Epidermal melanocyte (primary cell): ENCODE data around the gene ARHGEF40.
A peak's percentile ranks its signal among the peaks of the same experiment; 100 is the strongest.

Source experiments
- DNase-seq: peaks from one replicate; pipeline ENCODE4 v3.0.0; 2011; ENCODE audit warnings: low spot score; ENCODE audit not compliant: insufficient read length

The ARHGEF40 gene

GRCh38 chr14:21070083-21070609, at the start of gene ARHGEF40:
Gene ARHGEF40, plus strand, starts transcription at chr14:21070304. Its CDS starts 93 bp downstream, at chr14:21070397.
- no peak for DNase-seq

- no peak for DNase-seq
Measured at GRCh38 chr14:21020977-21021545, 49.0 kb upstream of the ARHGEF40 start.

- DNase-seq: no peak
Measured at GRCh38 chr14:21022686-21023085, 47.4 kb upstream of the ARHGEF40 start.

- no peak for DNase-seq
Measured at GRCh38 chr14:21023174-21023573, 46.9 kb upstream of the ARHGEF40 start.

- no peak for DNase-seq
Measured at GRCh38 chr14:21023817-21024584, 46.1 kb upstream of the ARHGEF40 start.

GRCh38 chr14:21024585-21025370, 45.3 kb upstream of the ARHGEF40 start, which contains the start of gene NDRG2:
Gene NDRG2, minus strand, starts transcription at chr14:21025061. Its CDS starts 1,746 bp downstream, at chr14:21023315.
- no peak for DNase-seq

- DNase-seq: no peak
Measured at GRCh38 chr14:21025371-21026273, 44.5 kb upstream of the ARHGEF40 start.

- no peak for DNase-seq
Measured at GRCh38 chr14:21026274-21026987, 43.7 kb upstream of the ARHGEF40 start.

GRCh38 chr14:21026988-21027315, 43.2 kb upstream of the ARHGEF40 start:
- no peak for DNase-seq

- no peak for DNase-seq
Measured at GRCh38 chr14:21029917-21030316, 40.2 kb upstream of the ARHGEF40 start, which contains the start of gene TPPP2. Gene TPPP2, plus strand, starts transcription at chr14:21030217. Its CDS starts 365 bp downstream, at chr14:21030582.

- no peak for DNase-seq
Measured at GRCh38 chr14:21030531-21030930, 39.6 kb upstream of the ARHGEF40 start.

- DNase-seq: no peak
Measured at GRCh38 chr14:21032326-21033132, 37.6 kb upstream of the ARHGEF40 start.

- no peak for DNase-seq
Measured at GRCh38 chr14:21033133-21033698, 36.9 kb upstream of the ARHGEF40 start.

- DNase-seq: no peak
Measured at GRCh38 chr14:21034707-21035106, 35.4 kb upstream of the ARHGEF40 start, which contains the start of gene RNASE13. Gene RNASE13, minus strand, starts transcription at chr14:21034807. Its CDS starts 519 bp downstream, at chr14:21034288.

- DNase-seq: no peak
Measured at GRCh38 chr14:21036751-21037150, 33.4 kb upstream of the ARHGEF40 start.

GRCh38 chr14:21037156-21037555, 32.9 kb upstream of the ARHGEF40 start:
- DNase-seq: no peak

GRCh38 chr14:21038441-21039422, 31.4 kb upstream of the ARHGEF40 start:
- DNase-seq: peak; percentile 47
